HepG2 (cell line): Measurements from ENCODE around the gene TRIM27. TPM values are rescaled to one million over a fixed set of nuclear protein-coding genes. Genes with fewer than 3 reads are reported as not detected.

ENCODE experiments used
- CBX2 ChIP-seq, 2 experiments: fragments of 200-600 bp in 1 of 2; sonication (generic); formaldehyde crosslinking in 1 of 2; IDR thresholded peaks; 2 replicates each; pipeline versions ENCODE4 v1.7.0 to v1.8.1; 2018 to 2022; ENCODE audit warnings: low read depth in 2 of 2, low read length in 1 of 2, mild to moderate bottlenecking in 1 of 2, missing genetic modification reagents in 1 of 2
- ERF ChIP-seq: IDR thresholded peaks from 2 replicates; pipeline ENCODE4 v1.6.1; 2018; ENCODE audit warnings: missing biosample characterization, missing genetic modification reagents
- KDM5A ChIP-seq: fragments of 200-600 bp; sonication (generic); IDR thresholded peaks from 2 replicates; pipeline ENCODE4 v1.7.0; 2018; ENCODE audit warnings: antibody characterized with exemption, mild to moderate bottlenecking, low read length, borderline replicate concordance
- MXD4 ChIP-seq: IDR thresholded peaks from 2 replicates; pipeline ENCODE4 v1.6.1; 2016; ENCODE audit warnings: mild to moderate bottlenecking, missing biosample characterization, missing genetic modification reagents
- ZNF576 ChIP-seq: sonication (generic); formaldehyde crosslinking; IDR thresholded peaks from 2 replicates; pipeline ENCODE4 v1.4.0; 2020; ENCODE audit warnings: mild to moderate bottlenecking, missing genetic modification reagents
- ZNF670 ChIP-seq: sonication (generic); formaldehyde crosslinking; IDR thresholded peaks from 2 replicates; pipeline ENCODE4 v1.8.0; 2022; ENCODE audit warnings: mild to moderate bottlenecking, missing genetic modification reagents, borderline replicate concordance
- polyA plus RNA-seq, 8 experiments: library from polyadenylated mRNA; depleted of rRNA in 3 of 8; stranded (reverse) in 7 of 8; unstranded in 1 of 8; fragments of >200 nt; fragmentation: Illumina TruSeq in 4 of 8; extraction: Trizol in 4 of 8; gene quantifications; 2 replicates each; pipeline versions ENCODE4 v1.2.1 to v1.2.3, GENCODE V29; 2011 to 2016; ENCODE audit warnings: low read depth in 4 of 8, missing spikeins in 1 of 8, mixed read lengths in 1 of 8; ENCODE audit not compliant: insufficient read depth in 1 of 8
- total RNA-seq, 5 experiments: library from RNA; depleted of rRNA; stranded (reverse); fragments of >200 nt; fragmentation: Illumina TruSeq; extraction: Trizol; gene quantifications; 2 replicates each; pipeline ENCODE4 v1.2.3, GENCODE V29; 2016; ENCODE audit warnings: low read depth in 1 of 5
- TF ChIP-seq, protein P1 (sequence below): sonication (generic); formaldehyde crosslinking; IDR thresholded peaks from 2 replicates; pipeline ENCODE4 v1.5.0; 2020; ENCODE audit warnings: mild to moderate bottlenecking, missing genetic modification reagents
- TF ChIP-seq, protein P2 (sequence below): sonication (generic); formaldehyde crosslinking; IDR thresholded peaks from 2 replicates; pipeline ENCODE4 v1.5.1; 2020; ENCODE audit warnings: missing genetic modification reagents, mild to moderate bottlenecking, borderline replicate concordance

The TRIM27 gene
- total and polyA plus RNA-seq, 2 of the 13 experiments (the other 11 are each of a cell fraction or from before 2014, with no cell fraction given) = 88.6 to 112 TPM

DNA sequence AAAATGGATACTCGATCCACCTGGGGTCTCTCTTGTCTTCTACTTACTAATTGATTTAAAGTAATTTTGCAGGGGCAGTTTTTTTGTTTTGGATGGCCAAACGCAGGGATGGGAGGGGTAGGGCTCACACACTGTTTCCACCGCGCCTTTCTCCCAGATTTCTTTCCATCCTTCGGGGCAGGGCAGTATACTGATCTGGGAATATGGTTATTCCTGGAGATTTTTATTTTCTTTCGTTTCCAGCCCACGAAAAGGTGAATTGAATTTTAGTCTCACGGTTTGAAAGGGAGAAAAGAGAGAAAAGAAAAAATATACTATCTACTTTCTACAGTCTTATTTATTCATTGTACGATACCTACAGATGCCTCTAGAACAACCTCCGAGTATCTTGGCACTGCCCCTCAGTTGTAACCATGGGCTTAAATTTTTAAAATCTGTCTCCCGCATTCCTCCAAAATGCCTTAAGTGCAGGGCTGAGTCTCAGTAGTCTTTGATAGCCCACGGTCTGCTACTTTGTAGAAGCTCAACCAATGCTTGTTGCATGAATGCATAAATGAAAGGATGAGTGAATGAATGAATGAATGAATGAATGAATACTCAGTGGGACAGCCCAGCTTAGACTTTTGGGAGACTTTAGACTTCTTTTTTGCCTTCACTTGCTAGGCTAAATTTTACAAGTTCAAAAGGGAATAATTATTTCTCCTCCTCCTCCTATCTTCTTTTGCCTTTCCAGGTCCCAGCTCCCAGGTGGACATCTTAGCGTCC lies 18.1 kb upstream of the TRIM27 start (continued):
- TF ChIP-seq, protein P1, sequence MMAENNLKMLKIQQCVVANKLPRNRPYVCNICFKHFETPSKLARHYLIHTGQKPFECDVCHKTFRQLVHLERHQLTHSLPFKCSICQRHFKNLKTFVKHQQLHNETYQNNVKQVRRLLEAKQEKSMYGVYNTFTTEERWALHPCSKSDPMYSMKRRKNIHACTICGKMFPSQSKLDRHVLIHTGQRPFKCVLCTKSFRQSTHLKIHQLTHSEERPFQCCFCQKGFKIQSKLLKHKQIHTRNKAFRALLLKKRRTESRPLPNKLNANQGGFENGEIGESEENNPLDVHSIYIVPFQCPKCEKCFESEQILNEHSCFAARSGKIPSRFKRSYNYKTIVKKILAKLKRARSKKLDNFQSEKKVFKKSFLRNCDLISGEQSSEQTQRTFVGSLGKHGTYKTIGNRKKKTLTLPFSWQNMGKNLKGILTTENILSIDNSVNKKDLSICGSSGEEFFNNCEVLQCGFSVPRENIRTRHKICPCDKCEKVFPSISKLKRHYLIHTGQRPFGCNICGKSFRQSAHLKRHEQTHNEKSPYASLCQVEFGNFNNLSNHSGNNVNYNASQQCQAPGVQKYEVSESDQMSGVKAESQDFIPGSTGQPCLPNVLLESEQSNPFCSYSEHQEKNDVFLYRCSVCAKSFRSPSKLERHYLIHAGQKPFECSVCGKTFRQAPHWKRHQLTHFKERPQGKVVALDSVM (CRISPR knock-in tag) = no peak
- TF ChIP-seq ERF (CRISPR knock-in tag) (no peak), CBX2 (IDR thresholded peaks at IDR 0.05; ENCODE audit: low read depth, low read length) (no peak), CBX2 (CRISPR knock-in tag; IDR thresholded peaks at IDR 0.05; ENCODE audit: low read depth) (no peak), KDM5A (0 out of 2 replicates have a peak, but pooled peaks have one; percentile 14), ZNF670 (CRISPR knock-in tag) (no peak), ZNF576 (no peak), MXD4 (CRISPR knock-in tag) (no peak)
- TF ChIP-seq, protein P2, sequence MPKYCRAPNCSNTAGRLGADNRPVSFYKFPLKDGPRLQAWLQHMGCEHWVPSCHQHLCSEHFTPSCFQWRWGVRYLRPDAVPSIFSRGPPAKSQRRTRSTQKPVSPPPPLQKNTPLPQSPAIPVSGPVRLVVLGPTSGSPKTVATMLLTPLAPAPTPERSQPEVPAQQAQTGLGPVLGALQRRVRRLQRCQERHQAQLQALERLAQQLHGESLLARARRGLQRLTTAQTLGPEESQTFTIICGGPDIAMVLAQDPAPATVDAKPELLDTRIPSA (CRISPR knock-in tag) = no peak
